MM.1S (cell line): ENCODE measurements around the gene ADAMTSL1.

Source experiments
- CTCF ChIP-seq: fragments of 300-600 bp; sonication (generic); IDR thresholded peaks from 2 replicates; pipeline ENCODE4 v1.5.1; 2016; ENCODE audit warnings: antibody characterized with exemption, low read length, mixed read lengths
- EZH2 ChIP-seq: fragments of 300-600 bp; sonication (generic); optimal IDR thresholded peaks from 2 replicates; pipeline ENCODE3; 2017; ENCODE audit warnings: low read depth, mild to moderate bottlenecking, antibody characterized with exemption, low read length, mixed read lengths
- EZH2phosphoT487 ChIP-seq: fragments of 300-600 bp; sonication (generic); IDR thresholded peaks from 2 replicates; pipeline ENCODE4 v1.6.1; 2018; ENCODE audit warnings: antibody characterized with exemption, low read length

GRCh38 chr9:18877984-18878383, 404.0 kb downstream of the ADAMTSL1 start:
- TF ChIP-seq CTCF (no peak), EZH2 (no peak), EZH2phosphoT487 (no peak)
